Type B pancreatic cell (in vitro differentiated cells): Measurements from ENCODE around the gene SMG1. TPM values are rescaled to one million over a fixed set of nuclear protein-coding genes. Genes with fewer than 3 reads are reported as not detected.
"Not testable (repeated sequence)": the region's sequence is repeated elsewhere in the genome, so short reads cannot be mapped to it uniquely, and the experiment has no call there.

ENCODE experiments used
- DNase-seq: peaks from one replicate; pipeline ENCODE4 v3.0.0; 2021; ENCODE audit warnings: mixed read lengths; ENCODE audit not compliant: unreplicated experiment; ENCODE audit errors: extremely low spot score
- H3K27ac Mint-ChIP-seq: 2 replicates; pipeline ENCODE4 v1.8.0; 2021; ENCODE audit warnings: mild to moderate bottlenecking, mixed read lengths
- H3K27me3 Mint-ChIP-seq: 2 replicates; pipeline ENCODE4 v1.8.0; 2021; ENCODE audit warnings: mixed read lengths
- H3K36me3 Mint-ChIP-seq: 2 replicates; pipeline ENCODE4 v1.8.0; 2021; ENCODE audit warnings: mixed read lengths
- H3K4me1 Mint-ChIP-seq: one replicate; pipeline ENCODE4 v1.8.0; 2021; ENCODE audit warnings: mixed read lengths; ENCODE audit not compliant: unreplicated experiment
- H3K4me3 Mint-ChIP-seq: 2 replicates; pipeline ENCODE4 v1.8.0; 2021; ENCODE audit warnings: mild to moderate bottlenecking, mixed read lengths
- H3K9me3 Mint-ChIP-seq: 2 replicates; pipeline ENCODE4 v1.8.0; 2021; ENCODE audit warnings: mixed read lengths
- total RNA-seq: library from RNA; stranded (reverse); gene quantifications from 2 replicates; pipeline ENCODE4 v1.2.1, GENCODE V29; 2021; ENCODE audit warnings: low replicate concordance
- TF ChIP-seq, protein P1 (sequence below): fragments of 200-600 bp; sonication (generic); conservative IDR thresholded peaks from 2 replicates; pipeline ENCODE4 v1.5.0; 2021; ENCODE audit warnings: antibody characterized with exemption, mild to moderate bottlenecking

Gene SMG1
- total RNA-seq, 1 donor from 2014 or later, result 80.5 TPM

DNA sequence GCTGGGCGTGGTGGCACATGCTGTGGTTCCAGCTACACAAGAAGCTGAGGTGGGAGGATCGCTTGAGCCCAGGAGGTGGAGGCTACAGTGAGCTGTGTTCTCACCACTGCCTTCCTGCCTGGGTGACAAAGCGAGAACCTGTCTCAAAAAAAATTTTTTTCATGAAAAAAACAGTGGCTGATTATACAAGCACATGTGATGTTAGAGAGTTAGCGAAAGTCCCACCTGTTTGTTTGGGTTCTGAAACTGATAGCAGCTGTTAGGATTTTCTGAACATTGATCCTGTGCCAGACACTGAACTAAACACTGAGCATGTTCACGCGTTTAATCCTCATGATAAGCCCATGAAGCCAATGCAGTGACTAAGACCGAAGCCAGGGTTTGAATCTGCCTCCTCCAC, 159.0 kb downstream of the SMG1 start:
- not testable (repeated sequence) for H3K4me3 Mint-ChIP-seq, H3K27ac Mint-ChIP-seq, H3K27me3 Mint-ChIP-seq, H3K36me3 Mint-ChIP-seq, H3K4me1 Mint-ChIP-seq, H3K9me3 Mint-ChIP-seq, DNase-seq

DNA sequence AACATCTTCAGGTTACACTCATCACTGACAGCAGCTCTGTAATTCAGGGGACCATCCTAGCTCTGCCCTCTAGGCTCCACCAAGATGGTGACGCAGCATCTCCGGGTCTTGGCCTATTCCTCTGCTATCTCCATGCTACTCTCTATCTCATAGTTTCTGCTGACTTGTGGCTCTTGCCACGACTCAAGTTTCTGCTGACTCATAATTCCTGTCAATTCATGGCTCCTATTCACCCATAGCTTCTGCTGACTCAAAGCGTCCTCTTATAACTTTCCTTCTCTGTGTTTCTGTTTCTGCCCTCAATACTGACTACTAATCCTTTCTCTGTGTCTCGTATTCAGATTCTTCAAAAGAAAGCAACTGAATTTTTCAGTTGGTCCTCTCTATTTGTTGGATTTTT, 163.5 kb downstream of the SMG1 start:
- not testable (repeated sequence) for DNase-seq, H3K4me3 Mint-ChIP-seq, H3K27me3 Mint-ChIP-seq, H3K4me1 Mint-ChIP-seq, H3K36me3 Mint-ChIP-seq, H3K27ac Mint-ChIP-seq, H3K9me3 Mint-ChIP-seq

DNA sequence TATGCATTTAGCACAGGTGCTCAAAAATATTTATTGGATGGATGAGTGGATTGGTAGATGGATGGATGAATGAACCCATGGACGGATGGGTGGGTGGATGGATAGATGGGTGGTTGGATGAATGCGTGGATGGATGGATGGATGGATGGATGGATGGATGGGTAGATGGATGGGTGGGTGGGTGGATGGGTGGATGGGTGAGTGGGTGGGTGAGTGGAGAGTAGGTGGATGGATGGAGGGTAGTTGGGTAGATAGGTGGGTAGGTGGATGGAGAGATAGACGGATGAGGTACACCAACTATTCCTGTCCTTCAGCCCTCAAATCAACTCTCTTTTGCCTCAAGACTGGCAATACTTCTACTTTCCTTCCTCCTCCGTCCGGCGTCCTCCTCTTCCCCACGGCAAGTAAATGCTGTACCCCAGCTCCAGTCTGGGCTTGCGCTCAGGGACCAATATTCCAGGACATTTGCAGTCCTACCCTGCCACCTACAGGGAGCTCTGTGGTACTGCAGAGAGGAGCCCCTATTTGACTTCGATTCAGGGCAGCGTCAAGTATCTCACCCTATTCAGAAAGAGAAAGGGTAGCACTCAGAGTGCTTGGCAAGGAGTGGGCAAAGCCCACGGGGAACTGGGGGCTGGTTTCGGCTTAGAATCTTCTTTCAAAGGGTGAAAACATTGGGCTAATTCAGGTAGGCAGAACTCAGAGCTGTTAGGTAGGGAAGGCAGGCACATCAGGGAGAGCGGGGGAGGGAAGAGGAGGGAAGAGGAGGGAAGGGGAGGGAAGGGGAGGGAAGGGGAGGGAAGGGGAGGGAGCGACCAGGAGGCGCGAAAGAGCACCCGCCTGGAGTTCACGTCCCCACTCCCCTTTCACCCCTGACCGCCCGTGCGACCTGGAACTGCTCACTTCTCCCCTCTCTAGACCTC, 166.3 kb downstream of the SMG1 start:
- not testable (repeated sequence) for H3K27me3 Mint-ChIP-seq, H3K4me1 Mint-ChIP-seq, H3K36me3 Mint-ChIP-seq, H3K27ac Mint-ChIP-seq, DNase-seq, H3K4me3 Mint-ChIP-seq, H3K9me3 Mint-ChIP-seq
- TF ChIP-seq, protein P1, sequence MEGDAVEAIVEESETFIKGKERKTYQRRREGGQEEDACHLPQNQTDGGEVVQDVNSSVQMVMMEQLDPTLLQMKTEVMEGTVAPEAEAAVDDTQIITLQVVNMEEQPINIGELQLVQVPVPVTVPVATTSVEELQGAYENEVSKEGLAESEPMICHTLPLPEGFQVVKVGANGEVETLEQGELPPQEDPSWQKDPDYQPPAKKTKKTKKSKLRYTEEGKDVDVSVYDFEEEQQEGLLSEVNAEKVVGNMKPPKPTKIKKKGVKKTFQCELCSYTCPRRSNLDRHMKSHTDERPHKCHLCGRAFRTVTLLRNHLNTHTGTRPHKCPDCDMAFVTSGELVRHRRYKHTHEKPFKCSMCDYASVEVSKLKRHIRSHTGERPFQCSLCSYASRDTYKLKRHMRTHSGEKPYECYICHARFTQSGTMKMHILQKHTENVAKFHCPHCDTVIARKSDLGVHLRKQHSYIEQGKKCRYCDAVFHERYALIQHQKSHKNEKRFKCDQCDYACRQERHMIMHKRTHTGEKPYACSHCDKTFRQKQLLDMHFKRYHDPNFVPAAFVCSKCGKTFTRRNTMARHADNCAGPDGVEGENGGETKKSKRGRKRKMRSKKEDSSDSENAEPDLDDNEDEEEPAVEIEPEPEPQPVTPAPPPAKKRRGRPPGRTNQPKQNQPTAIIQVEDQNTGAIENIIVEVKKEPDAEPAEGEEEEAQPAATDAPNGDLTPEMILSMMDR, result peak; percentile 78

DNA sequence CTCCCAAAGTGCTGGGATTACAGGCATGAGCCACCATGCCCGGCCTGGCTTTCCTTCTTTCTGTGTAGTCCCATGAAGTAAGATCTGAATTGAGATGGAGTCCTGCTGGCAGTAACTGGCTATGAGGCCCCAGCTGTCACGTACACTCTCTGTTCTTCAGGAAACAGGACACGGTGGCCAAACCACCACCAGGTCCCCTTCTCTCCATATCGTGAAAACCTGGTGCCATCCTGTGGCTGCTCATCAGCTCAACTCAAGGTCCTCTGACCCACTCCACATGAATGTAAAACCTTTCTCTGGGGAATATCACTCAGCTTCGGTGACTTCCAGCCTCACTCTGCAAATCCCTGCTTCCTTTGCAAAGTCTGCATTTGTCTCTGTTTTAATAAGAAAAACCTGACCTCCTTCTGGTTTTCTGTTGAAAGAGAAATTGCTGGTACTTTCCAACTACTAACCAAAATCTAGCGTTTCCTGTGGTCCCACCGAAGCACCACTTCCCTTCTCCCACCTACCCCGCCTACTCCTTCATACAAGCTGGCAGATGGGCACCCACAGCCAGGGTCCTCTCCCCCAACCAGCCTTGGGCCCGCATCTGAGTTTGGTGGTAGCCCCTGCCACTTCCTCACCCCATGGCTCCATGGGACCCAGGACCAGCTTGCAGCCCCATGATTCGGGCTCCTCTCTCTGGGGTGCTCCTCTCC, 168.1 kb downstream of the SMG1 start:
- not testable (repeated sequence) for DNase-seq, H3K27me3 Mint-ChIP-seq, H3K27ac Mint-ChIP-seq, H3K9me3 Mint-ChIP-seq, H3K4me3 Mint-ChIP-seq, H3K36me3 Mint-ChIP-seq, H3K4me1 Mint-ChIP-seq

DNA sequence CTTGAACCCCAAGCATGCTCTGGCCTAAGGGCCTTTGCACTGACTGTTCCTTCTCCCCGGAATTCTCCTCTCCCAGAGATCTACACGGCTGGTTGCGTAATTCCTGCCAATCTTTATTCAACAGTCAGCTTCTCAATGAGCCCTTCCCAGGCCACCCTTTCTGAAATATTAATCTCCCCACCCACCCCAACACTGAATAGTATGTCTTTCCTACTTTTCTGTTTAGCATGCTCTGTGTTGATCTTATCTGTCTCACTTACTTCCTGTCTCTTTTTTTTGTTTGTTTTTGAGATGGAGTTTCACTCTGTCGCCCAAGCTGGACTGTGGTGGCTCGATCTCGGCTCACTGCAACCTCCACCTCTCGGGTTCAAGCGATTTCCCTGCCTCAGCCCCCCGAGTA, 169.6 kb downstream of the SMG1 start:
- H3K36me3 Mint-ChIP-seq, H3K9me3 Mint-ChIP-seq, H3K4me1 Mint-ChIP-seq, DNase-seq, H3K4me3 Mint-ChIP-seq, H3K27me3 Mint-ChIP-seq, H3K27ac Mint-ChIP-seq: not testable (repeated sequence)

Other genes starting within 250 kb of the SMG1 start
- 1,687 and 1,807 TPM in 2 replicates for gene RPS15A, start 136.1 kb downstream of the SMG1 start, total RNA-seq
- 170 and 205 TPM in 2 replicates for gene ARL6IP1, start 124.9 kb downstream of the SMG1 start, total RNA-seq
- 1.4 and 2.6 TPM in 2 replicates for gene TMC7, start 57.5 kb upstream of the SMG1 start, total RNA-seq
- gene COQ7, start 141.2 kb upstream of the SMG1 start, total RNA-seq, result 18.2 and 21.7 TPM in 2 replicates
- 29.5 and 39.2 TPM in 2 replicates for gene ITPRIPL2, start 187.6 kb upstream of the SMG1 start, total RNA-seq
- 10.7 and 24.8 TPM in 2 replicates for gene SYT17, start 241.8 kb upstream of the SMG1 start, total RNA-seq